Spleen (tissue), 7 donors: ENCODE results near the gene SREK1IP1.

Experiments
- CTCF ChIP-seq, 11 experiments: fragments of 200-600 bp in 7 of 11; fragments of 450-650 bp in 4 of 11; sonication (generic) in 4 of 11; IDR thresholded peaks in 8 of 11; conservative IDR thresholded peaks in 3 of 11; 1 replicate in 7 of 11; 2 replicates in 4 of 11; pipeline versions ENCODE4 v1.4.0 to v1.8.0; 2016 to 2021; ENCODE audit warnings: antibody characterized with exemption in 11 of 11, inconsistent platforms in 4 of 11, mild to moderate bottlenecking in 1 of 11
- POLR2A ChIP-seq, 3 donors: fragments of 450-650 bp; IDR thresholded peaks; one replicate each; pipeline ENCODE4 v1.5.1; 2017; ENCODE audit warnings: antibody characterized with exemption in 3 of 3, mild to moderate bottlenecking in 1 of 3
- POLR2AphosphoS5 ChIP-seq, 3 donors: sonication (generic); formaldehyde crosslinking; IDR thresholded peaks; one replicate each; pipeline ENCODE4 v1.5.1; 2017; ENCODE audit warnings: antibody characterized with exemption in 3 of 3
- donor health status: DM: no; HTN: no; CAD: no; lungs with moderate emphysema.
- donor health status: DM: no; HTN: no; CAD: no.
- donor health status: DM: no; HTN: no; CAD: no.

- TF ChIP-seq CTCF (IDR thresholded peaks at IDR 0.05 in 8 of 11, conservative IDR thresholded peaks at IDR 0.05 in 3 of 11): no peak
- TF ChIP-seq POLR2AphosphoS5 (IDR thresholded peaks at IDR 0.05): no peak
- TF ChIP-seq POLR2A (IDR thresholded peaks at IDR 0.05): no peak
Measured at GRCh38 chr5:64746446-64746845, 22.0 kb downstream of the SREK1IP1 start.
